ENCODE measurements around the gene MYO18B. TPM values are rescaled to one million over a fixed set of nuclear protein-coding genes. Genes with fewer than 3 reads are reported as not detected.

Gene MYO18B
- total and polyA plus RNA-seq, 2 donors (not counting 1 experiment from before 2014, with no cell fraction given) = 0.15 TPM; not detected in 1

GRCh38 chr22:25800766-25801165 is 58.8 kb downstream of the MYO18B start:
- POLR2A ChIA-PET = no interaction called here
- Mint-ChIP-seq H3K27ac (no peak overlapping the region), H3K4me1 (no peaks in the 10 kb centered on the region), H3K9me3 (ENCODE audit: insufficient read depth) (no peaks in the 10 kb centered on the region), H3K27me3 (peaks cover 15% of the 10 kb centered on the region), H3K4me3 (no peak overlapping the region)
- no peaks in the 10 kb centered on the region for H4K20me1 ChIP-seq (ENCODE audit: control insufficient read depth, insufficient read depth, low read length, poor library complexity, severe bottlenecking)
- H3K79me2 ChIP-seq (ENCODE audit: control insufficient read depth, insufficient read depth, low read length) = no peaks in the 10 kb centered on the region
- H3K36me3 ChIP-seq (replicated peaks in 1 of 2; ENCODE audit: control extremely low read depth in 1 of 2, control insufficient read depth in 1 of 2, extremely low read depth in 1 of 2, insufficient read depth in 2 of 2, low read length in 1 of 2) = no peaks in the 10 kb centered on the region
- H2AFZ ChIP-seq (ENCODE audit: insufficient read depth, low read depth, low read length, poor library complexity, severe bottlenecking) = no peak overlapping the region
- H3K4me1 ChIP-seq (ENCODE audit: control insufficient read depth in 2 of 2, insufficient read depth in 2 of 2, low read length in 2 of 2) = no peaks in the 10 kb centered on the region
- H3K27me3 ChIP-seq (replicated peaks in 1 of 4; ENCODE audit: control extremely low read depth in 1 of 4, control insufficient read depth in 3 of 4, insufficient read depth in 4 of 4, low read length in 3 of 4) = peaks cover 0 to 7% (median 0%) of the 10 kb centered on the region in 4 experiments
- H3K4me2 ChIP-seq (replicated peaks; ENCODE audit: low read depth, low read length, poor library complexity, severe bottlenecking) = no peak overlapping the region
- H3K4me3 ChIP-seq (ENCODE audit: control extremely low read depth in 1 of 5, extremely low read depth in 1 of 5, insufficient read depth in 1 of 5, low read depth in 2 of 5, low read length in 4 of 5) = no peak overlapping the region
- no CpG with 5 or more reads among the region's 5 CpGs for WGBS (ENCODE audit: insufficient coverage)
- TF ChIP-seq EZH2 (IDR thresholded peaks at IDR 0.05; ENCODE audit: borderline replicate concordance, insufficient read depth, low read depth, low read length, poor library complexity, severe bottlenecking) (no peak), CTCF (IDR thresholded peaks at IDR 0.05) (no peak)
- no peak overlapping the region for H3K27ac ChIP-seq (ENCODE audit: low read length in 2 of 2)
- no peak overlapping the region for H3K9ac ChIP-seq (ENCODE audit: low read length)
- no peaks in the 10 kb centered on the region for H3K9me3 ChIP-seq (ENCODE audit: control extremely low read depth in 1 of 3, control insufficient read depth in 2 of 3, insufficient read depth in 1 of 3, low read length in 2 of 3)
- DNase-seq (no peak), ATAC-seq (ENCODE audit: low read depth) (no peak)
- intact Hi-C loops (cut with micrococcal nuclease) = no loop called here
- CTCF ChIA-PET = no interaction called here

GRCh38 chr22:25802018-25802417 is 60.0 kb downstream of the MYO18B start:
- POLR2A ChIA-PET = no interaction called here

More at GRCh38 chr22:25802018-25802417, 60.0 kb downstream of the MYO18B start:
- Histone ChIP-seq H4K20me1 (ENCODE audit: control insufficient read depth, insufficient read depth, low read length, poor library complexity, severe bottlenecking) (no peaks in the 10 kb centered on the region), H3K27ac (ENCODE audit: low read length in 2 of 2) (no peak overlapping the region), H2AFZ (ENCODE audit: insufficient read depth, low read depth, low read length, poor library complexity, severe bottlenecking) (no peak overlapping the region), H3K4me3 (ENCODE audit: control extremely low read depth in 1 of 5, extremely low read depth in 1 of 5, insufficient read depth in 1 of 5, low read depth in 2 of 5, low read length in 4 of 5) (no peak overlapping the region), H3K27me3 (replicated peaks in 1 of 4; ENCODE audit: control extremely low read depth in 1 of 4, control insufficient read depth in 3 of 4, insufficient read depth in 4 of 4, low read length in 3 of 4) (peaks cover 0 to 7% (median 0%) of the 10 kb centered on the region in 4 experiments), H3K79me2 (ENCODE audit: control insufficient read depth, insufficient read depth, low read length) (no peaks in the 10 kb centered on the region), H3K9ac (ENCODE audit: low read length) (no peak overlapping the region), H3K4me2 (replicated peaks; ENCODE audit: low read depth, low read length, poor library complexity, severe bottlenecking) (no peak overlapping the region), H3K36me3 (replicated peaks in 1 of 2; ENCODE audit: control extremely low read depth in 1 of 2, control insufficient read depth in 1 of 2, extremely low read depth in 1 of 2, insufficient read depth in 2 of 2, low read length in 1 of 2) (no peaks in the 10 kb centered on the region), H3K9me3 (ENCODE audit: control extremely low read depth in 1 of 3, control insufficient read depth in 2 of 3, insufficient read depth in 1 of 3, low read length in 2 of 3) (no peaks in the 10 kb centered on the region), H3K4me1 (ENCODE audit: control insufficient read depth in 2 of 2, insufficient read depth in 2 of 2, low read length in 2 of 2) (no peaks in the 10 kb centered on the region)
- TF ChIP-seq CTCF (IDR thresholded peaks at IDR 0.05) = no peak
- TF ChIP-seq EZH2 (IDR thresholded peaks at IDR 0.05; ENCODE audit: borderline replicate concordance, insufficient read depth, low read depth, low read length, poor library complexity, severe bottlenecking) = no peak
- WGBS (ENCODE audit: insufficient coverage) = 42% methylated on average over 1 of the region's 2 CpGs
- DNase-seq (no peak), ATAC-seq (ENCODE audit: low read depth) (no peak)
- H3K27ac Mint-ChIP-seq = no peak overlapping the region
- H3K27me3 Mint-ChIP-seq = peaks cover 24% of the 10 kb centered on the region
- no peak overlapping the region for H3K4me3 Mint-ChIP-seq
- intact Hi-C loops (cut with micrococcal nuclease) = no loop called here
- CTCF ChIA-PET = no interaction called here
- no peaks in the 10 kb centered on the region for H3K9me3 Mint-ChIP-seq (ENCODE audit: insufficient read depth)
- H3K4me1 Mint-ChIP-seq = no peaks in the 10 kb centered on the region
